Measurements from ENCODE around the gene ATAD1.
A peak's percentile ranks its signal among the peaks of the same experiment; 100 is the strongest.
"Not testable (repeated sequence)": the region's sequence is repeated elsewhere in the genome, so short reads cannot be mapped to it uniquely, and the experiment has no call there.

Gene ATAD1

DNA sequence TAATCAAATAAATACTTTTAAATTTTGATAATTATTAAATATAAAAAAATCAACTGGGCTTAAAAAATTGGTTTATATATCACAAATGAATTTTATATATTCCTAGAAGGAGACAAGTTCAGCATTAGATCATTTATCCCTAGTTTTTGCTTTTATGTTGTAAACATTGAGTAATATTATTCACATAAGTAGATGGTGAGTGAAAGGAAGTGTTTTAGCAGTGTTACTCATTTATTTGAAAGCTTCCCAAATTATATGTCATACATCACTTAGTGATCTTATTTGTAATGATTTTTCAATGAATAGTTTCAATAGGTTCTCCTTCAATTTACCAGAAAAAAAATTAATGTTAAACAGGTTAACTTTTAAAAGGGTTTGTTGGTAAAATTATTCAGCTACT lies 29.5 kb upstream of the ATAD1 start:
- TF ChIP-seq, protein P1, sequence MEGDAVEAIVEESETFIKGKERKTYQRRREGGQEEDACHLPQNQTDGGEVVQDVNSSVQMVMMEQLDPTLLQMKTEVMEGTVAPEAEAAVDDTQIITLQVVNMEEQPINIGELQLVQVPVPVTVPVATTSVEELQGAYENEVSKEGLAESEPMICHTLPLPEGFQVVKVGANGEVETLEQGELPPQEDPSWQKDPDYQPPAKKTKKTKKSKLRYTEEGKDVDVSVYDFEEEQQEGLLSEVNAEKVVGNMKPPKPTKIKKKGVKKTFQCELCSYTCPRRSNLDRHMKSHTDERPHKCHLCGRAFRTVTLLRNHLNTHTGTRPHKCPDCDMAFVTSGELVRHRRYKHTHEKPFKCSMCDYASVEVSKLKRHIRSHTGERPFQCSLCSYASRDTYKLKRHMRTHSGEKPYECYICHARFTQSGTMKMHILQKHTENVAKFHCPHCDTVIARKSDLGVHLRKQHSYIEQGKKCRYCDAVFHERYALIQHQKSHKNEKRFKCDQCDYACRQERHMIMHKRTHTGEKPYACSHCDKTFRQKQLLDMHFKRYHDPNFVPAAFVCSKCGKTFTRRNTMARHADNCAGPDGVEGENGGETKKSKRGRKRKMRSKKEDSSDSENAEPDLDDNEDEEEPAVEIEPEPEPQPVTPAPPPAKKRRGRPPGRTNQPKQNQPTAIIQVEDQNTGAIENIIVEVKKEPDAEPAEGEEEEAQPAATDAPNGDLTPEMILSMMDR (IDR thresholded peaks at IDR 0.05; ENCODE audit: low read depth, low read length, missing control alignments): no peak
- no peak overlapping the region for H3K4me3 ChIP-seq (ENCODE audit: low read depth, low read length)
- H3K27me3 ChIP-seq (replicated peaks): no peaks in the 10 kb centered on the region
- no peak for DNase-seq
- H3K27ac ChIP-seq: no peak overlapping the region
- in situ Hi-C loops (cut with HindIII; ENCODE audit: low pct_ligation_motif_present, low sequenced_read_pairs): no loop called here
- no peaks in the 10 kb centered on the region for H3K36me3 ChIP-seq (replicated peaks)

DNA sequence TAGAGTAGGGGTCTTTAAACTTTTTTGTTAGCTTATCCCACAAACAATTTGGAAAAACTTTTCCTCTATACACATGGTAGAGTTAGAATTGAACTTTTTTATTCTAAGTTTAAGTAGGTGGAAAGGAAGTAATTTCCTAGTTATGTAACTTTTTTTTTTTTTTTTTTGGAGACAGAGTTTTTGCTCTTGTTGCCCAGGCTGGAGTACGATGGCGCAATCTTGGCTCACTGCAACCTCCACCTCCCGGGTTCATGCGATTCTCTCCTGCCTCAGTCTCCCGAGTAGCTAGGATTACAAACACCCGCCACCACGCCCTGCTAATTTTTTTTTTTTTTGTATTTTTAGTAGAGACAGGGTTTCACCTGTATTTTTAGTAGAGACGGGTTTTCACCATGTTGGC lies 28.7 kb upstream of the ATAD1 start:
- DNase-seq; in situ Hi-C loops (cut with HindIII; ENCODE audit: low pct_ligation_motif_present, low sequenced_read_pairs); H3K27me3 ChIP-seq (replicated peaks); H3K36me3 ChIP-seq (replicated peaks); H3K4me3 ChIP-seq (ENCODE audit: low read depth, low read length): not testable (repeated sequence)
- peak overlapping the region; percentile 86 for H3K27ac ChIP-seq

DNA sequence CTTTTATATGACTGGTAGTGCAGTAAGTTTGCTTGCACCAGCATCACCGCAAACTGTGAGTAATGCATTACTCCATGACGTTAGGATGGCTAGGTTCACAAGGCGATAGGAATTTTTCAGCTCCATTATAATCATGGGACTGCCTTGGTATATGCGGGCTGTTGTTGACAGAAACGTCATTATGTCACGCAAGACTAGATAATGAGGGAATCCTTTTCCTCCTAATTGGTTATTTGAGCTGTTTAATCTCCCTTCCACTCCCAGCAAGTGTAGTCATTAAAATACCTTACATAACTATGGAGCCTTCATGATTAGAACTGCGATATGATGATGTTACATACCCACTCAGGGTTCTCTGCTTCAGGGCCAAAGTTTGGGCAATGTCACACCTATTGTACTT lies 28.0 kb upstream of the ATAD1 start:
- DNase-seq: peak; percentile 94
- in situ Hi-C loops (cut with HindIII; ENCODE audit: low pct_ligation_motif_present, low sequenced_read_pairs): no loop called here
- Histone ChIP-seq H3K36me3 (replicated peaks) (no peaks in the 10 kb centered on the region), H3K27ac (peak overlapping the region; percentile 86), H3K27me3 (replicated peaks) (no peaks in the 10 kb centered on the region), H3K4me3 (ENCODE audit: low read depth, low read length) (no peak overlapping the region)
- TF ChIP-seq, protein P1 (IDR thresholded peaks at IDR 0.05; ENCODE audit: low read depth, low read length, missing control alignments): no peak

DNA sequence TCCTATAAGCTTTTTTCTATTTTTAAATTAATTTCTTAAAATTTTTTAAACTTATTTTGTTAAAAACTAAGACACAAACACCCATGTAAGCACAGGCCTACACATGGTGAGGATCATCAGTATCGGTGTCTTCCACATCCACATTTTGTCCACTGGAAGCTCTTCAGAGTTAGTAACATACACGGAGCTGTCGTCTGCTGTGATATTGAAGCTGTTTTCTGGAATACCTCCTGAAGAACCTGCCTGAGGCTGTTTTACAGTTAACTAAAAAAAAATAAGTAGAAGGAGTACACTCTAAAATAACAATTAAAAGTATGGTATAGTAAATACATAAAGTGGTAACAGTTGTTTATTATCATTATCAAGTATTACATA lies 27.6 kb upstream of the ATAD1 start:
- in situ Hi-C loops (cut with HindIII; ENCODE audit: low pct_ligation_motif_present, low sequenced_read_pairs): no loop called here
- no peak overlapping the region for H3K4me3 ChIP-seq (ENCODE audit: low read depth, low read length)
- peak overlapping the region; percentile 86 for H3K27ac ChIP-seq
- H3K36me3 ChIP-seq (replicated peaks): no peaks in the 10 kb centered on the region
- H3K27me3 ChIP-seq (replicated peaks): no peaks in the 10 kb centered on the region
- DNase-seq: no peak
- TF ChIP-seq, protein P1 (IDR thresholded peaks at IDR 0.05; ENCODE audit: low read depth, low read length, missing control alignments): no peak

DNA sequence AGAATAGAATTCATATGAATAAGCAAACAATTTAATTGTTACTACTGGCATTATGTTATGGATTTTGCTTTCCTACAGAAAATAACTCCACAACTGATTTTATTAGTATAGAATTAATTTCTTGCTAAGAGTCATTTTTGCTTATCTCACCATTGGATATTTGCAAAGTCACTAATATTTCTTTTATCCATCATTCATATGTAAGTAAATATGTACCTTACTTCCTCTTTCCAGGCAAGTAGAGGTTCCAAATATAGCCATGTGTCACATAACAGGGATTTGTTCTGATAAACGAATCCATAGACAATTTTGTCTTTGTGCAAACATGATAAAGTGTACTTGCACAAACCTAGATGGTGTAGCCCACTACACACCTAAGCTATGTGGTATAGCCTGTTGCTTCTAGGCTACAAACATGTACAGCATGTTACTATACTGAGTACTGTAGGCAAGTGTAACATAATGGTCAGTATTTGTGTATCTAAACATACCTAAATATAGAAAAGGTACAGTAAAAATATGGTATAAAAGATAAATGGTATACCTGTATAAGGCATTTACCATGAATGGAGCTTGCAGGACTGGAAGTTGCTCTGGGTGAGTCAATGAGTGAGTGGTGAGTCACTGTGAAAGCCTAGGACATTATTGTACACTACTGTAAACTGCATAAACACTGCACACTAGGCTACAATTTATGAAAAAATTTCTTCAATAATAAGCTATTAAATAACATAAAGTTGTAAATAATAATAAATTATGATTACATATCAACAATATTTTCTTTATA lies 27.0 kb upstream of the ATAD1 start:
- DNase-seq: peak; percentile 89
- in situ Hi-C loops (cut with HindIII; ENCODE audit: low pct_ligation_motif_present, low sequenced_read_pairs): no loop called here

DNA sequence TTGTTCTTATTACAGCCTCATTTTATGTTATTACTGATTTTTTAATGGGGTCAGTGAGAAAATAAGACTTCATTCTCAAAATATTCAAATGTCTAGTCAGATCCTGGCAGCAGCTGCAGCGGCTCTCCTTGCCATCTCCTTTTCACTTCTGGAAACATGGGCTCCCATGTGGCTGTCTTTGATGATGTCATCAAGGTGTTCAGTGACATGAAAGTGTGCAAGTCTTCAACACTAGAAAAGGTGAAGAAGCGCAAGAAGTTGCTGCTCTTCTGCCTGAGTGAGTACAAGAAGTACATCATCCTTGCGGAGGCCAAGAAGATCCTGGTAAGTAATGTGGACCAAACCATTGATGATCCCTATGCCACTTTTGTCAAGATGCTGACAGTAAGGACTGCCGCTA lies 25.7 kb upstream of the ATAD1 start:
- TF ChIP-seq, protein P1 (IDR thresholded peaks at IDR 0.05; ENCODE audit: low read depth, low read length, missing control alignments): no peak
- Histone ChIP-seq H3K27me3 (replicated peaks) (no peaks in the 10 kb centered on the region), H3K36me3 (replicated peaks) (no peaks in the 10 kb centered on the region), H3K27ac (peak overlapping the region; percentile 63), H3K4me3 (ENCODE audit: low read depth, low read length) (no peak overlapping the region)
- in situ Hi-C loops (cut with HindIII; ENCODE audit: low pct_ligation_motif_present, low sequenced_read_pairs): no loop called here
- DNase-seq: no peak

More for the DNA sequence above, 27.0 kb upstream of the ATAD1 start:
- Histone ChIP-seq H3K36me3 (replicated peaks) (no peaks in the 10 kb centered on the region), H3K27ac (peak overlapping the region; percentile 86), H3K4me3 (ENCODE audit: low read depth, low read length) (no peak overlapping the region), H3K27me3 (replicated peaks) (no peaks in the 10 kb centered on the region)
- TF ChIP-seq, protein P1 (IDR thresholded peaks at IDR 0.05; ENCODE audit: low read depth, low read length, missing control alignments): no peak

Measured in brain microvascular endothelial cell (primary cell).